HG02678 (cell line): ENCODE data around the gene UGT1A9.
"Not testable (repeated sequence)": the region's sequence is repeated elsewhere in the genome, so short reads cannot be mapped to it uniquely, and the experiment has no call there.

Experiments used
- ATAC-seq: cut with Tn5 transposase; IDR thresholded peaks from one replicate; pipeline ENCODE4 v1.9.1; 2021; ENCODE audit warnings: mild to moderate bottlenecking, moderate library complexity; ENCODE audit not compliant: unreplicated experiment

Gene UGT1A9

DNA sequence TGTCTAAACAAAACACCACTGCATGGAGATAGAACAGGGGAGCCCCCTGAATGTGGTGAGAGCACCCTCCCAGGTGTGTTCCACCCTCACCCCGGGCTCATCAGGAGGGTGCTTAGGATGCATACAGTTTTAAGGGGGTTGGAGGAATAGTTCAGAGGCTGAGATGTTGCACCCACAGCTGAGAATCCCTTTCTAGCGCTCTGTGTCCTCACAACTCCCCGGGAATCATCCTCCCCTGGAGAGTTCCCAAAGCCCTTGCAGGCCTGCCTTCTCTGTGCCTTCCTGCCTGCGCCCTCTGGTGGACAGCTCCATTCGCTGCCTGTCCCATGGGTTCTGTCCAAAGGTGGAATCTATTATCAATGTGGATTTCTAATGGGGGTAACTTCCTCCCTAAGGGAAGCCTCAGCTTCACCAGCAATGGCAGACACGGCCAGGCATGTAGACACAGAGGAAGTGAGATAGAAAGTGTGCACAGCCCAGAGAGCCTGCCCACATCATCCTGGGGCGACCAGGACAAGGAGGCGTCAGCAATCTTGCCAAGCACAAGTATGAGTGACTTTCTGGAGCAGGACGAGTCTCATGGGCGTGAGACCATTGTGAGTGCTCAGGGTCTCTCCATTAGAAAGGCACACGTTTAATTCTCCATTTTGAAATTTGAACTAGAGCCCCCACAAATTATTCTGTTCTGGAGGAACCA, 39.8 kb downstream of the UGT1A9 start:
- peak; percentile 62 for ATAC-seq

DNA sequence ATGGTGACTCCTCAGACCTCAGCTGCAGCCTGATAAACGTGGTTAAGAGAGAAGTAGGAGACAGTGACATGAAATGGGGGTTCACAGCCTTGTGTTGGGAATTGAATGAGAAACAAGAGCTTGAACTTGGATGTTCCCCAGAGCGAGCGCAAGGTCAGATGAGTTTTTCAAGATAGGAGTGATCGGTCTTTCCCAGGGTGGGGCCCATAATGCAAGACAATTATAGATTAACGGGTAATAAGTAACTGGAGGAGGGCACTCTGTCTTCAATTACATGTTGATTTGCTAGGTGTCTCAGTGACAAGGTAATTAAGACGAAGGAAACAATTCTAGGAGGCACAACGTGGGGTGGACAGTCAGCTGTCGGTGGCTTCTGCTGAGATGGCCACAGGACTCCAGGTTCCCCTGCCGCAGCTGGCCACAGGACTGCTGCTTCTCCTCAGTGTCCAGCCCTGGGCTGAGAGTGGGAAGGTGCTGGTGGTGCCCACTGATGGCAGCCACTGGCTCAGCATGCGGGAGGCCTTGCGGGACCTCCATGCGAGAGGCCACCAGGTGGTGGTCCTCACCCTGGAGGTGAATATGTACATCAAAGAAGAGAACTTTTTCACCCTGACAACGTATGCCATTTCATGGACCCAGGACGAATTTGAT, 41.0 kb downstream of the UGT1A9 start, which contains the start of gene UGT1A5:
UGT1A5 (plus strand) TSS at position 297 of the 651 bp plus-strand sequence; CDS start at position 382, 85 bp downstream.
- ATAC-seq: no peak

DNA sequence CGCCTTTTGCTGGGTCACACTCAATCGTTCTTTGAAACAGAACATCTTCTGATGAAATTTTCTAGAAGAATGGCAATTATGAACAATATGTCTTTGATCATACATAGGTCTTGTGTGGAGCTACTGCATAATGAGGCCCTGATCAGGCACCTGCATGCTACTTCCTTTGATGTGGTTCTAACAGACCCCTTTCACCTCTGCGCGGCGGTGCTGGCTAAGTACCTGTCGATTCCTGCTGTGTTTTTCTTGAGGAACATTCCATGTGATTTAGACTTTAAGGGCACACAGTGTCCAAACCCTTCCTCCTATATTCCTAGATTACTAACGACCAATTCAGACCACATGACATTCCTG, 41.5 kb downstream of the UGT1A9 start:
- ATAC-seq: no peak

DNA sequence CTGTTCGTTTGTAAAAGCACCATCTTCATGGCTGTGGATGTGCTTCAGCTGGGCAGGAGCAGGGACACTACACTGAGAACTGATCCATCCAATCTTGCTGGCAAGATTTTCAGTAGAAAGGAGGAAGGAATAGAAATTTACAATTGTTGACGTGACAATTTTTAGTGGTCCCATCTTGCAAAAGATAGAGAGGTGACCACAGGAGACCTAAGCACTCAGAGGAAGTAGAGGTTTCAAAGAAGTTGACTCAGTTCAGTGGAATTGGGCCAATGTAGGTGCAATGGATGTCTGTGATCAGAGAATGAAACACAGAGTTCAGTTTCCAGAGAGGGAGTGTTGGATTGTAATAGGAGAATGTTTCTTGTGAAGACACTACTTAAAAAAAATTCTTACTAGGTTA, 42.4 kb downstream of the UGT1A9 start:
- no peak for ATAC-seq

DNA sequence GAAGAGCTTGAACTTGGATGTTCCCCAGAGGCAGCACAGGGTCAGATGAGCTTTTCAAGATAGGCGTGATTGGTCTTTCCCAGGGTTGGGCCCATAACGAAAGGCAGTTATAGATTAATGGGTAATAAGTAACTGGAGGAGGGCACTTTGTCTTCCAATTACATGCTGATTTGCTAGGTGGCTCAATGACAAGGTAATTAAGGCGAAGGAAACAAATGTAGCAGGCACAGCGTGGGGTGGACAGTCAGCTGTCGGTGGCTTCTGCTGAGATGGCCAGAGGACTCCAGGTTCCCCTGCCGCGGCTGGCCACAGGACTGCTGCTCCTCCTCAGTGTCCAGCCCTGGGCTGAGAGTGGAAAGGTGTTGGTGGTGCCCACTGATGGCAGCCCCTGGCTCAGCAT, 46.9 kb downstream of the UGT1A9 start, which contains the start of gene UGT1A4:
UGT1A4 (plus strand) TSS at position 185 of the 400 bp plus-strand sequence; CDS start at position 270, 85 bp downstream.
- no peak for ATAC-seq

DNA sequence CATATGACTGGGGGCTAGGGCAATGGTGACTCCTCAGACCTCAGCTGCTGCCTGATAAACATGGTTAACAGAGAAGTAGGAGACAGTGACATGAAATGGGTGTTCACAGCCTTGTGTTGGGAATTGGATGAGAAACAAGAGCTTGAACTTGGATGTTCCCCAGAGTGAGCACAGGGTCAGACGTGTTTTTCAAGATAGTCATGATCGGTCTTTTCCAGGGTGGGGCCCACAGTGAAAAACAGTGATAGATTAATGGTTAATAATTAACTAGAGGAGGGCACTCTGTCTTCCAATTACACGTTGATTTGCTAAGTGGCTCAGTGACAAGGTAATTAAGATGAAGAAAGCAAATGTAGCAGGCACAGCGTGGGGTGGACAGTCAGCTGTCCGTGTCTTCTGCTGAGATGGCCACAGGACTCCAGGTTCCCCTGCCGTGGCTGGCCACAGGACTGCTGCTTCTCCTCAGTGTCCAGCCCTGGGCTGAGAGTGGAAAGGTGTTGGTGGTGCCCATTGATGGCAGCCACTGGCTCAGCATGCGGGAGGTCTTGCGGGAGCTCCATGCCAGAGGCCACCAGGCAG, 57.1 kb downstream of the UGT1A9 start, which contains the start of gene UGT1A3:
UGT1A3 (plus strand) TSS at position 320 of the 579 bp plus-strand sequence; CDS start at position 405, 85 bp downstream.
- no peak for ATAC-seq

DNA sequence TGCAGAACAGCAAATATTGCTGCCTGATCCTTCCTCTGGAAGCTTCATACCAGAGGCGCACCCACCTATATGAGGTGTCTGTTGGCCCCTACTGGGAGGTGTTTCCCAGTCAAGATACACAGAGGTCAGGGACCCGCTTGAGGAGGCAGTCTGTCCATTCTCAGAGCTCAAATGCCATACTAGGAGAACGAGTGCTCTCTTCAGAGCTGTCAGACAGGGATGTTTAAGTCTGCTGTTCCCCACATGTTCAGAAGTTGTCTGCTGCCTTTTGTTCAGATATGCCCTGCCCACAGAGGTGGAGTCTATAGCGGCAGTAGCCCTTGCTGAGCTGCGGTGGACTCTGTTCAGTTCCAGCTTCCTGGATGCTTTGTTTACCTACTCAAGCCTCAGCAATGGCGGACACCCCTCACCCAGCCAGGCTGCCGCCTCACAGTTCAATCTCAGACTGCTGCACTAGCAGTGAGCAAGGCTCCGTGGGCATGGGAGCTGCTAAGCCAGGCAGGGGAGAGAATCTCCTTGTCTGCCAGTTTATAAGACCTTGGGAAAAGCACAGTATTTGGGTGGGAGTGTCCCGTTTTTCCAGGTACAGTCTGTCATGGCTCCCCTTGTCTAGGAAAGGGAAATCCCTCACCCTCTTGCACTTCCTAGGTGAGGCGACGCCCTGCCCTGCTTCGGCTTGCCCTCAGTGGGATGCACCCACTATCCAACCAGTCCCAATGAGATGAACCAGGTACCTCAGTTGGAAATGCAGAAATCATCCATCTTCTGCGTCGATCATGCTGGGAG, 65.4 kb downstream of the UGT1A9 start:
- not testable (repeated sequence) for ATAC-seq

DNA sequence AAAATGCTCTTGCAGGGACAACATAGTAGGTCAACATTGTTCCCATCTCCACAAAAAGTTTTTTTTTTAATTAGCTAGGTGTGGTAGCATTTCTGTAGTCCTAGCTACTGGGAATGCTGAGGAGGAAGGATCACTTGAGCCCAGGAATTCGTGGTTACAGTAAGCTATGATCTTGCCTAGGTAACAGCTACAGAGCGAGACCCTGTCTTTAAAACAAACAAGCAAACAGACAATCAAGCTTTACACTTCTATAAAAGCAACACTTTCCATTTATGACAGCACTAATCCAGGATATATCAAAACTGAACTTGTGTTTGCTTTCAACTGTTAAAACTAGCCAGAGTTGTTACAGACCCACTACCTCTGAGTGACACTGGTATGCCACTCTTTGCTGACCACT, 69.2 kb downstream of the UGT1A9 start:
- no peak for ATAC-seq

DNA sequence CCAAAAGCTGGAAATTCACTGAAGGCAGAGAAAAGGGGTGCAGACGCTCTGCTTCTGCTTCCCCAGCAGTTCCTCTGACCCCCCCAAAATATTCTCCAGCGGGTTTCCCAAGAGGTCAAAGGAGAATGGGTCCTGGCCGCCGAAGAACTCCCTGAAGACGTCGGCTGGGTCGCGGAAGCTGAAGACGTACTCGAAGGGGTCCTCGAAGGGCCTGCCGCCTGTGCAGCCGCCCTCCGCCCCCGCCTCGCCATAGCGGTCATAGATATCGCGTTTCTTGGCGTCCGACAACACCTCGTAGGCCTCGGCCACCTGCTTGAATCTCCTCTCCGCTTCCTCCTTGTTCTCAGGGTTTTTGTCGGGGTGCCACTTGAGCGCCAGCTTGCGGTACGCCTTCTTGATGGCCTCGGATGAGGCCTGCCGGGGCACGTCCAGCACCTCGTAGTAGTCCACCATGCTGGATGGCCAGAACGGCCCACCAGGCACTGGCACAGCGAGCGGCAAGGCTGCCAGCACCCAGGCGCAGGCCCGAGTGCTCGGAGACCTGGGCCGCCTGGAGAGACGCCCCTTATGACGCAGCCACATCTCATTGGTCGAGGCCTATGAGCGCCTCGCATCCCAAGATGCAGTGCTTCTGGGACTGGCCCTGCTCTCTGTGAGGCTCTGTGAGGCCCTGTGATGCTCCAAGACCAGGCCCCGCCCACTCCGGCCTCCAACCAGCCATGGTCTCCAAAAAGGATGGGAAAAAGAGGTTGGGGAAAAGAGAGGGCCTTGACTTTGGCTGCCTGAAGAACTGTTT, 72.0 kb downstream of the UGT1A9 start:
- no peak for ATAC-seq

DNA sequence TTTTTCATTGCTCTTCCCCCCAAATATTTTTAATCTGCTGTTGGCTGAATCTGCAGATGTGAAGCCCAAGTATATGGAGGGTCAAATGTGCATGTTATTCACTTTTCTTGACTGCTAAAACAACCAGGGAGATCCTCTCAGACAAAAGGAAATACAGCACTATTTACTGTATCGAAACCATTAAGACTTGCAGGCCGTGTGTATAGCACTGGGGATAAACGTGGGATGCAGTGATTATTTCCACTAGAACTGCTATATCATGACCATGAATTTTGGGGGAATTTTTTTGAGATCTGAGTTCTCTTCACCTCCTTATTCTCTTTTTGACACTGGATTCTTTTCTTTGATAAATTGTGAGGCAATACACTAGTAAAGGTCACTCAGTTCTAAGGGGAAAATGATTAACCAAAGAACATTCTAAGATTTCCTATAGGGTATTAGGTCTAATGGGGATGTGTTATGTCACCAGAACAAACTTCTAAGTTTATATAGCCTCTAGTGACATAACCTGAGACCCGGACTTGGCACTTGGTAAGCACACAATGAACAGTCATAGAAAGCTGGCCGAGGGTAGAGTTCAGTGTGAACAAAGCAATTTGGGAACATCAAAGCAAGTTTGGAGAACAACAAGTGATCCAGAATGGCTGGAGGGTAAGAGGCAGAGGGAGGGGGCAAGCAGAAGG, 73.5 kb downstream of the UGT1A9 start:
- no peak for ATAC-seq

DNA sequence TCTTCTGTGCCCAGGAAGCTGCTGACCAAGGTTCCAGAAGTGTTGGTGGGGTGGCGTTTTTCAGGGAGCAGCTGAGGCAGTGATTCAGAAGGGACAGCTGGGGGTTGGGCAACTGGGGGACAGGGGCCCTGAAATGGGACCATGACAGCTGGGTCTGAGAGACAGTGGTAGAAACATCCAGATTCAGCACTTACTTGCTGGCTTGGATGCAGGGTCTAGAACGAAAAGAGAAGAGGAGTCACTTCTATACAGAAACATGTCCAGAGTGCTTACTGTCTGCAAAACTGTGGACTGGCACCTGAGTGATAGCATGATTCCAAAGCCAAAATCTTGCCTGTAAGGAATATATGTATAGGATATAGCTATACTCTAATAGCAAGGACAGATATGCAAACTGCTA, 74.1 kb downstream of the UGT1A9 start:
- not testable (repeated sequence) for ATAC-seq

DNA sequence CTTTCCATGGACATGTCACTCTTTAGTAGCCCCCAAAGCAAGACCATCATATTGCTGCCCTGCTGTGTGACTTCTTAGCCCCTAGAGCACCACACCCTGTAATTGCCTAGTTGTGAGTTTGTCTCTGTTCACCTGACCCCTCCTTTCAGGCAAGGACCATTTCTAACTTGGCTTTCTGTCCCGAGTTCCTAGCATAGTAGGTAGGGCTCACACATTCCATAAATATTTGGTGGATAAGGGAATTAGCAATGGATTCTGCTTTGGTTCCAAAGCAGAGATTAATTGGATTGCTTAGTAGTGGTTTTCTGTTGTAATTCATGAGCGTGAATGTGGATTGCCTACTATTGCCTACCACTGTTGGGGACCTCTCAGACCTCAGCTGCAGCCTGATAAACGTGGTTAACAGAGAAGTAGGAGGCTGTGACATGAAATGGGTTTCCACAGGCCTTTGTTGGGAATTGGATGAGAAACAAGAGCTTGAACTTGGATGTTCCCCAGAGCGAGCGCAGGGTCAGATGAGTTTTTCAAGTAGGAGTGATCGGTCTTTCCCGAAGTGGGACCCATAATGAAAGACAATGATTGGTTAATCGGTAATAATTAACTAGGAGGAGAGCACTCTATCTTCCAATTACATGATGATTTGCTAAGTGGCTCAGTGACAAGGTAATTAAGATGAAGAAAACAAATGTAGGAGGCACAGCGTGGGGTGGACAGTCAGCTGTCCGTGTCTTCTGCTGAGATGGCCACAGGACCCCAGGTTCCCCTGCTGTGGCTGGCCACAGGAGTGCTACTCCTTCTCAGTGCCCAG, 75.0 kb downstream of the UGT1A9 start:
- no peak for ATAC-seq

DNA sequence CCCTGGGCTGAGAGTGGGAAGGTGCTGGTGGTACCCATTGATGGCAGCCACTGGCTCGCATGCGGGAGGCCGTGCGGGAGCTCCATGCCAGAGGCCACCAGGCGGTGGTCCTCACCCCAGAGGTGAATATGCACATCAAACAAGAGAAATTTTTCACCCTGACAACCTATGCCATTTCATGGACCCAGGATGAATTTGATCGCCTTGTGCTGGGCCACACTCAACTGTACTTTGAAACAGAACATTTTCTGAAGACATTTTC, 75.5 kb downstream of the UGT1A9 start:
- no peak for ATAC-seq

DNA sequence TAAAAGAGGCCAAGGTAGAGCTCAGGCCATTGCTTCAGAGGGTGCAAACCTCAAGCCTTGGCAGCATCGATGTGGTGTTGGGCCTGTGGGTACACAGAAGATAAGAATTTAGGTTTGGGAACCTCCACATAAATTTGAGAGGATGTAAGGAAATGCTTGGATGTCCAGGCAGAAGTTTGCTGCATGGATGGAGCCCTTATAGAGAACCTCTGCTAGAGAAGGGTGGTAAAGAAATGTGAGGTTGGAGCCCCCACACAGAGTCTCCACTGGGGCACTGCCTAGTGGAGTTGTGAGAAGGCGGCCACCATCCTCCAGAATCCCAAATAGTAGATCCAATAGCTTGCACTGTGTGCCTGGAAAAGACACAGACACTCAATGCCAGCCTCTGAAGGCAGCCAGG, 79.0 kb downstream of the UGT1A9 start:
- ATAC-seq: not testable (repeated sequence)

DNA sequence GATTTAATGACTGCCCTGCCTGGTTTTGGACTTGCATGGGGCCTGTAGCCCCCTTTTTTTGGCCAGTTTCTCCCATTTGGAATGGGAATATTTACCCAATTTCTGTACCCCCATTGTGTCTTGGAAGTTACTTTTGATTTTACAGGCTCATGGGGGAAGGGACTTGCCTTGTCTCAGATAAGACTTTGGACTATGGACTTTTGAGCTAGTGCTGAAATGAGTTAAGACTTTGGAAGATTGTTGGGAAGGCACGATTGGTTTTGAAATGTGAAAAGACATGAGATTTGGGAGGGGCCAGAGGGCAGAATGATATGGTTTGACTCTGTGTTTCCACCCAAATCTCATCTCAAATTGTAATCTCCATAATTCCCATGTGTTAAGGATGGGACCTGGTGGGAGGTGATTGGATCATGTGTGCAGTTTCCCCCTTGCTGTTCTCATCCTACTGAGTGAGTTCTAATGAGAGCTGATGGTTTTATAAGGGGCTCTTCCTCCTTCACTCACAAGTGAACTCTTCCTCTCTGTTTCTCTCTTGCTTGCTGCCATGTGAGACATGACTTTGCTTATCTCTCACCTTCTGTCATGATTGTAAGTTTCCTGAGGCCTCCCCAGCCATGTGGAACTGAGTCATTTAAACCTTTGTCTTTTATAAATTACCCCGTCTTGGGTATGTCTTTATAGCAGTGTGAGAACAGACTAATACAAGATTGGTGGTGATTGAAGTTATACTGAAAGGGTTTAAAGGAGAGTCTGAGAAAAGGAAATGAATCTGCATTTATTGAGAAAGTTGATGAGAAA, 79.7 kb downstream of the UGT1A9 start:
- ATAC-seq: not testable (repeated sequence)

DNA sequence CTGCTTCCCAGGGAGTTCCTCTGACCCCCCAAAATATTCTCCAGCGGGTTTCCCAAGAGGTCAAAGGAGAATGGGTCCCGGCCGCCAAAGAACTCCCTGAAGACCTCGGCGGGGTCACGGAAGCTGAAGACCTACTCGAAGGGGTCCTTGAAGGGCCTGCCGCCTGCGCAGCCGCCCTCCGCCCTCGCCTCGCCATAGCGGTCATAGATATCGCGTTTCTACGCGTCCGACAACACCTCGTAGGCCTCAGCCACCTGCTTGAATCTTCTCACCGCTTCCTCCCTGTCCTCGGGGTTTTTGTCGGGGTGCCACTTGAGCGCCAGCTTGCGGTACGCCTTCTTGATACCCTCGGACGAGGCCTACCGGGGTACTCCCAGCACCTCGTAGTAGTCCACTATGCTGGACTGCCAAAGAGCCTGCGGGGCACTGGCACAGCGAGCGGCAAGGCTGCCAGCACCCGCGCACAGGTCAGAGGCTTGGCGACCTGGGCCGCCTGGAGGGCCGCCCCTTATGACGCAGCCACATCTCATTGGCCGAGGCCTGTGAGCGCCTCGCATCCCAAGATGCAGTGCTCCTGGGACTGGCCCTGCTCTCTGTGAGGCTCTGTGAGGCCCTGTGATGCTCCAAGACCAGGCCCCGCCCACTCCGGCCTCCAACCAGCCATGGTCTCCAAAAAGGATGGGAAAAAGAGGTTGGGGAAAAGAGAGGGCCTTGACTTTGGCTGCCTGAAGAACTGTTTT, 83.3 kb downstream of the UGT1A9 start:
- ATAC-seq: no peak

DNA sequence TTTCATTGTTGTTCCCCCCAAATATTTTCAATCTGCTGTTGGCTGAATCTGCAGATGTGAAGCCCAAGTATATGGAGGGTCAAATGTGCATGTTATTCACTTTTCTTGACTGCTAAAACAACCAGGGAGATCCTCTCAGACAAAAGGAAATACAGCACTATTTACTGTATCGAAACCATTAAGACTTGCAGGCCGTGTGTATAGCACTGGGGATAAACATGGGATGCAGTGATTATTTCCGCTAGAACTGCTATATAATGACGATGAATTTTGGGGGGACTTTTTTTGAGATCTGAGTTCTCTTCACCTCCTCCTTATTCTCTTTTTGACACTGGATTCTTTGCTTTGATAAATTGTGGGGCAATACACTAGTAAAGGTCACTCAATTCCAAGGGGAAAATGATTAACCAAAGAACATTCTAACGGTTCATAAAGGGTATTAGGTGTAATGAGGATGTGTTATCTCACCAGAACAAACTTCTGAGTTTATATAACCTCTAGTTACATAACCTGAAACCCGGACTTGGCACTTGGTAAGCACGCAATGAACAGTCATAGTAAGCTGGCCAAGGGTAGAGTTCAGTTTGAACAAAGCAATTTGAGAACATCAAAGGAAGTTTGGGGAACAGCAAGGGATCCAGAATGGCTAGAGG, 84.9 kb downstream of the UGT1A9 start:
- no peak for ATAC-seq
